Left lung (tissue), 10 donors: Measurements from ENCODE around the gene INHA. TPM values are rescaled to one million over a fixed set of nuclear protein-coding genes. Genes with fewer than 3 reads are reported as not detected.

Experiments used
- ATAC-seq: fragments of 200-7000 bp; cut with Tn5 transposase; one replicate; pipeline ENCODE4 v1.9.1; 2020; ENCODE audit warnings: moderate library complexity
- DNase-seq, 4 donors: peaks; one replicate each; pipeline ENCODE4 v3.0.0-alpha.2; 2013 to 2020
- H3K27ac ChIP-seq, 2 donors: fragments of 200-600 bp; sonication (generic) in 1 of 2; one replicate each; pipeline versions ENCODE4 v1.5.0 to v1.8.0; 2020 to 2021
- H3K27me3 ChIP-seq, 2 donors: fragments of 200-600 bp; sonication (generic) in 1 of 2; one replicate each; pipeline versions ENCODE4 v1.5.0 to v1.8.0; 2020 to 2021
- H3K36me3 ChIP-seq, 2 donors: fragments of 200-600 bp; sonication (generic) in 1 of 2; one replicate each; pipeline versions ENCODE4 v1.5.0 to v1.8.0; 2020 to 2021
- H3K4me1 ChIP-seq, 2 donors: fragments of 200-600 bp; one replicate each; pipeline ENCODE4 v1.8.0; 2021
- H3K4me3 ChIP-seq, 2 donors: fragments of 200-600 bp; sonication (generic) in 1 of 2; one replicate each; pipeline versions ENCODE4 v1.5.0 to v1.8.0; 2020 to 2021; ENCODE audit warnings: mild to moderate bottlenecking in 1 of 2
- H3K9me3 ChIP-seq, 2 donors: fragments of 200-600 bp; sonication (generic) in 1 of 2; one replicate each; pipeline versions ENCODE4 v1.5.0 to v1.8.0; 2020 to 2021
- intact Hi-C, 2 donors: fragments of 100-400 bp; cut with DNase I; formaldehyde crosslinking; loops; one replicate each; pipeline versions ENCODE4 v1.11.2 to v1.14.2; 2022
- polyA plus RNA-seq, 6 donors: library from polyadenylated mRNA; unstranded; fragments of 120-200 nt; gene quantifications; one replicate each; pipeline ENCODE4 v1.2.1, GENCODE V29; 2013; ENCODE audit not compliant: insufficient read length in 6 of 6
- total RNA-seq, 2 donors: library from RNA; stranded (reverse); fragmentation: NEBNext Ultra II Directional; extraction: Animal tissue kit (Norgen Biotek cat#: 25700); gene quantifications; one replicate each; pipeline ENCODE4 v1.2.1, GENCODE V29; 2021
- TF ChIP-seq, protein P1 (sequence below), 2 donors: fragments of 200-600 bp; sonication (generic) in 1 of 2; IDR thresholded peaks; one replicate each; pipeline versions ENCODE4 v1.5.0 to v1.8.0; 2021; ENCODE audit warnings: antibody characterized with exemption in 2 of 2
- donor health status: DM: no; HTN: yes; CAD: no.
- donor health status: DM: no; HTN: no; CAD: no.

Gene INHA
- total and polyA plus RNA-seq, 8 donors: 0.37 to 1.9 (median 1.0) TPM

GRCh38 chr2:219526320-219527075 is 45.6 kb upstream of the INHA start:
- intact Hi-C loops: loop anchor here in 1 of 2 donors (5.0 kb wide), 1 partner anchor 49 kb away; no protein-coding TSS in a partner anchor
- ATAC-seq: no peak
- no peak overlapping the region for H3K27ac ChIP-seq

GRCh38 chr2:219527076-219527394 is 45.1 kb upstream of the INHA start:
- TF ChIP-seq, protein P1, sequence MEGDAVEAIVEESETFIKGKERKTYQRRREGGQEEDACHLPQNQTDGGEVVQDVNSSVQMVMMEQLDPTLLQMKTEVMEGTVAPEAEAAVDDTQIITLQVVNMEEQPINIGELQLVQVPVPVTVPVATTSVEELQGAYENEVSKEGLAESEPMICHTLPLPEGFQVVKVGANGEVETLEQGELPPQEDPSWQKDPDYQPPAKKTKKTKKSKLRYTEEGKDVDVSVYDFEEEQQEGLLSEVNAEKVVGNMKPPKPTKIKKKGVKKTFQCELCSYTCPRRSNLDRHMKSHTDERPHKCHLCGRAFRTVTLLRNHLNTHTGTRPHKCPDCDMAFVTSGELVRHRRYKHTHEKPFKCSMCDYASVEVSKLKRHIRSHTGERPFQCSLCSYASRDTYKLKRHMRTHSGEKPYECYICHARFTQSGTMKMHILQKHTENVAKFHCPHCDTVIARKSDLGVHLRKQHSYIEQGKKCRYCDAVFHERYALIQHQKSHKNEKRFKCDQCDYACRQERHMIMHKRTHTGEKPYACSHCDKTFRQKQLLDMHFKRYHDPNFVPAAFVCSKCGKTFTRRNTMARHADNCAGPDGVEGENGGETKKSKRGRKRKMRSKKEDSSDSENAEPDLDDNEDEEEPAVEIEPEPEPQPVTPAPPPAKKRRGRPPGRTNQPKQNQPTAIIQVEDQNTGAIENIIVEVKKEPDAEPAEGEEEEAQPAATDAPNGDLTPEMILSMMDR (IDR thresholded peaks at IDR 0.05): no peak
- Histone ChIP-seq H3K27me3 (peaks cover 48 to 100% of the 10 kb centered on the region in 2 donors), H3K27ac (no peak overlapping the region), H3K4me1 (peaks cover 0 to 12% of the 10 kb centered on the region in 2 donors), H3K4me3 (no peak overlapping the region), H3K9me3 (no peaks in the 10 kb centered on the region), H3K36me3 (no peaks in the 10 kb centered on the region)
- peak in 1 of 4 donors; percentile 71 for DNase-seq
- intact Hi-C loops: loop anchor here in 1 of 2 donors (5.0 kb wide), 1 partner anchor 50 kb away; no protein-coding TSS in a partner anchor
- peak; percentile 65 for ATAC-seq

More at GRCh38 chr2:219526320-219527075, 45.6 kb upstream of the INHA start:
- no peak overlapping the region for H3K4me3 ChIP-seq
- peaks cover 0 to 12% of the 10 kb centered on the region in 2 donors for H3K4me1 ChIP-seq
- TF ChIP-seq, protein P1 (IDR thresholded peaks at IDR 0.05): no peak
- peak in 1 of 4 donors; percentile 55 for DNase-seq
- peaks cover 52 to 100% of the 10 kb centered on the region in 2 donors for H3K27me3 ChIP-seq
- no peaks in the 10 kb centered on the region for H3K36me3 ChIP-seq
- no peaks in the 10 kb centered on the region for H3K9me3 ChIP-seq

DNA sequence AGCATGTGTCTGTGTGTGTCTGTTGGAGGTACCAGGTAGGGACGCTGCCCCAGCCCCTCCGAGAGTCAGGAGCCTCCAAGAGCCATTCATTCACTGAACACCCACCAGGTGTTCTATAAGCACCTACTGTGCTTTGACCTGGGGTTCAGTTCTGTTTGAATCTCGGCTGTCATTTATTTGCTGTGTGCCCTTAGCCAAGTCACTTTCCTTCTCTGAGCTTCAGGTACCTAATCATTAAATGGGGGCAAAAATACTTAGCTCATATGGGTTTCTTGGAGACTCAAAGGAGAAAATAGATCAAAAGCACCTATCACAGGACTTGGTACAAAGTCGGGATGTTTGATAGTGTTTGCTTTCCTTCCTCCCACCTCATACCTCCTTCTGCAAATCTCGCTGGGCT is 44.6 kb upstream of the INHA start:
- intact Hi-C loops: loop anchor here in 1 of 2 donors (5.0 kb wide), 1 partner anchor 50 kb away; no protein-coding TSS in a partner anchor
- TF ChIP-seq, protein P1 (IDR thresholded peaks at IDR 0.05): no peak
- Histone ChIP-seq H3K9me3 (no peaks in the 10 kb centered on the region), H3K27ac (no peak overlapping the region), H3K4me3 (no peak overlapping the region), H3K36me3 (no peaks in the 10 kb centered on the region), H3K4me1 (peaks cover 0 to 10% of the 10 kb centered on the region in 2 donors), H3K27me3 (peaks cover 45 to 100% of the 10 kb centered on the region in 2 donors)
- no peak for ATAC-seq
- no peak for DNase-seq

- Histone ChIP-seq H3K9me3 (no peaks in the 10 kb centered on the region), H3K4me3 (no peak overlapping the region), H3K27me3 (peaks cover 18 to 82% of the 10 kb centered on the region in 2 donors), H3K27ac (no peak overlapping the region), H3K36me3 (no peaks in the 10 kb centered on the region), H3K4me1 (peaks cover 0 to 3% of the 10 kb centered on the region in 2 donors)
- peak; percentile 98 for ATAC-seq
- intact Hi-C loops: loop anchor here in 1 of 2 donors (2.0 kb wide), 1 partner anchor 128 kb away; no protein-coding TSS in a partner anchor
- TF ChIP-seq, protein P1 (IDR thresholded peaks at IDR 0.05): peak; percentile 91 to 95
- peak; percentile 85 to 97 (median 90) for DNase-seq
Measured at GRCh38 chr2:219530048-219530963, 41.8 kb upstream of the INHA start.
